Neuron (in vitro differentiated cells): ENCODE results near the gene PTPRC.

ENCODE experiments used
- H2AFZ ChIP-seq: one replicate; pipeline ENCODE4 v1.6.1; 2013; ENCODE audit warnings: low read depth, mild to moderate bottlenecking, inconsistent platforms, low read length, moderate library complexity
- H3K27me3 ChIP-seq: one replicate; pipeline ENCODE4 v1.6.1; 2013; ENCODE audit warnings: low read length; ENCODE audit not compliant: insufficient read depth
- H3K36me3 ChIP-seq: one replicate; pipeline ENCODE4 v1.6.1; 2013; ENCODE audit warnings: low read length; ENCODE audit not compliant: insufficient read depth
- H3K4me1 ChIP-seq: one replicate; pipeline ENCODE4 v1.6.1; 2013; ENCODE audit warnings: low read length; ENCODE audit not compliant: insufficient read depth
- H3K4me3 ChIP-seq: 2 replicates; pipeline ENCODE4 v1.5.1; 2013; ENCODE audit warnings: mild to moderate bottlenecking, low read length, moderate library complexity
- H3K9me3 ChIP-seq: one replicate; pipeline ENCODE4 v1.6.1; 2013; ENCODE audit warnings: low read length

PTPRC gene

DNA sequence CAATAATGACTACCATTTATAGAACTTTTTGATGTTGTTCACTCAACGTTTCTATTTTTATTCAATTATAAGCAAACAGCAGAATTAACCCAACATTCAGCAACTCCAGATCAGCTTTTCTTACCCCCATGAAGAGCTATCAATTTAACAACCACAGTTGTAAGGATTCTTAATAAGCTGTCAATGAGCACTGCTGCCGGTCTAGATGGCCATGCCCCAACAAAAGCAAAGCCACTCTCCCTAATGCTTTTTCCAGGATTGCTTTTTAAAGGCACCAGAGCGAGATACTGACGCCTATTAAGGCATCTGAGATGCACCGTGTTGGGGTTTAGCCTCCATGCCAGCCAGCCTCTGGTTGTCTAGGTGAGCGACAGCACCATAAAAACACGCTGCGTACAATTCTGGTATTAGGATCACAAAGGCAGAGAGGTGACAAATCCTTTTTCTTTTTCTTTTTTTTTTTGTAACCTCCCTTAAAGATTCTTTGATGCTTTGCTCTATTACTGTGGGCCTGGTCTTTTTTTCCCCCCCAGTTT is 39.5 kb downstream of the PTPRC start:
- Histone ChIP-seq H3K36me3 (no peaks in the 10 kb centered on the region), H3K9me3 (no peaks in the 10 kb centered on the region), H2AFZ (no peak overlapping the region), H3K4me1 (peaks cover 22% of the 10 kb centered on the region), H3K27me3 (no peaks in the 10 kb centered on the region), H3K4me3 (no peak overlapping the region)

DNA sequence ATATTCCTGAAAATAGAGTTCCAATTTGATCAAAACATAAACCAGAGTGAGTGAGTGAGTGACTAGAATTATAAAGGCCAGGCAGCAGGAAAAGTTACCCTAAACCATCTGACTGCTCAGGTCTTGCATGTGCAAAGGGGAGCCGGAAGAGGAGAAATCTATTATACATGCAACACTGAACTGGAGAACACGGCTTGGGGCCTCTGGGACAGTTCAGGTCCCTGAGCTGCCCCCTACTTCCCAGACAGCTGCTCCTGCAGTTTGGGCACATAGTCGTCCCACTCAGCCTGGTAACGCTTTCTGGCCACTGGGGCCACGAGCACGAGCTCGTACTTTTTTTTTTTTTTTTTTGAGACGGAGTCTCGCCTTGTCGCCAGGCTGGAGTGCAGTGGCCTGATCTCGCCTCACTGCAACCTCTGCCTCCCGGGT is 40.1 kb downstream of the PTPRC start:
- H3K27me3 ChIP-seq = no peaks in the 10 kb centered on the region
- no peaks in the 10 kb centered on the region for H3K36me3 ChIP-seq
- H3K4me1 ChIP-seq = peaks cover 22% of the 10 kb centered on the region
- no peak overlapping the region for H3K4me3 ChIP-seq
- no peak overlapping the region for H2AFZ ChIP-seq
- H3K9me3 ChIP-seq = no peaks in the 10 kb centered on the region

DNA sequence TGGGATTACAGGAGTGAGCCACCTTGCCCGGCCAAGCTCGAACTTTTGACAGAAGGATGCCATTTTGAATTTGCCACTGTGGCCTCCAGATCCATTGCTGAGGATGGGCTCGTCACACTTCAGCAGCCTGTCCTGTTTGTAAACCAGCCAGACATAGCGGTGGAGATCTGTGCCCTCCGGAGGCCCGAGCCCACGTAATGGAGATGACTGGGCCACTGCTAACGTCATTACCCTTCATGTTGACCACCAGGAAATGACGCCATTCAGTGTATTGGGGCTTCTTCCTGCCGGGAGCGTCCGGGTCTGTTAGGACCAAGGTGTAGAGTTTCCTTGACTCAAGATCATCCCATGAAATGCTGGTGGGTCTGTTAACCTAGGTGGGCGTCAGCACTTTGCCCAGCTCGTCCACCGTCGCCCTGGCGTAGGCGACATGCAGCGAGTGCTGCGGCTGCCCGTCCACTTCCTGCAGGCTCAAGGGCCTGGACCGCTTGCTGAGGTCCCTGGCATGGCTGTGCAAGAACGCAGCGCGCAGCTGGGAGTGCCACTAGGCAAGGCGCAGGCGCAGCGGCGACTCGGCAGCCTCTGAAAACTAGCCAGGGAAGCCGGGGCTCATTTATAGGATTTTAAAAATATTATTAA is 40.8 kb downstream of the PTPRC start:
- H3K9me3 ChIP-seq = no peaks in the 10 kb centered on the region
- H3K36me3 ChIP-seq = no peaks in the 10 kb centered on the region
- H2AFZ ChIP-seq = no peak overlapping the region
- peaks cover 22% of the 10 kb centered on the region for H3K4me1 ChIP-seq
- H3K4me3 ChIP-seq = no peak overlapping the region
- H3K27me3 ChIP-seq = no peaks in the 10 kb centered on the region

DNA sequence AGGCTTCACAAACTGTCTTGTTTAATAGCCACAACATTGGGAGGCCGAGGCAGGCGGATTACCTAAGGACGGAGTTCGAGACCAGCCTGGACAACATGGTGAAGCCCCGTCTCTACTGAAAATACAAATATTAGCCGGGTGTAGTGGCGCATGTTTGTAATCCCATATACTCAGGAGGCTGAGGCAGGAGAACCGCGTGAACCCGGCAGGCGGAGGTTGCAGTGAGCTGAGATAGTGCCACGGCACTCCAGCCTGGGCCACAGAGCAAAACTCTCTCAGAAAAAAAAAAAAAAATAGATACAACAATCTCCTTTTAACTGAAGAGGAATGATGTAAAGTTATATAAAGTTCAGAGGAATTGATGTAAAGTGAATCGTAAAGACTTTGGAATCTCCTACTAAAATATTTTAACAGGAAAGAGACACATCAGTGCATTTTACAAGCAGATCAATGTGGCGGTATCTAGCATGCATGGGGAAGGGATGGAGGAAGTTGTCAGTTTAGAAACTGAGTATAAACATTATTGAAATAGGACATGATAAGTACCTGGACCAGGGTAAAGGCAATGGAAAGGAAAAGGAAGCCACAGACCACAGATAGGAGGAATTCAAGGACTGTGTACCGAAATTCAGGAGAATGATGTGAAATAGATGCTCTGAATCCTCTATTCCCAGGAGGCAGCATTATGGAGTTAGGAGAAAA is 41.5 kb downstream of the PTPRC start:
- Histone ChIP-seq H3K4me1 (peaks cover 22% of the 10 kb centered on the region), H3K9me3 (no peaks in the 10 kb centered on the region), H3K27me3 (no peaks in the 10 kb centered on the region), H2AFZ (no peak overlapping the region), H3K36me3 (no peaks in the 10 kb centered on the region), H3K4me3 (no peak overlapping the region)

DNA sequence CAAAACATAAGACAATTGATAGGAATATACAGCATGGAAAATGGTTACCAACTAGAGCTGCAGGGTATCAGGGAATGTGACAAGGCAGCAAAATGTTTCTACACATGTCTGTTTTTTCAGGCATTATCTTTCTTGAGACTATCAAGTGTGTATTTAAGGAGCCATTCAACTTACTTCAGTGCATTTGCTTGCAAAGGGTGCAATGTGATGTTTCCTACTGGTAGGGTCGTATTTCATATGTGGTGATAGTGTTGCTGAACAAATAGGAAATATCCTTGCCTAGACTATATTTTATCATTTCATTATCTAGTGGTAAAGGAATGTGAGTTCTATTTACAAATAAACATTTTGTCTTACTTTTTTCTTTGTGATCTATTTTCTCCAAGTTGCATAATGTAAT is 42.4 kb downstream of the PTPRC start:
- Histone ChIP-seq H3K36me3 (no peaks in the 10 kb centered on the region), H3K27me3 (no peaks in the 10 kb centered on the region), H3K4me1 (peaks cover 22% of the 10 kb centered on the region), H3K4me3 (no peak overlapping the region), H3K9me3 (no peaks in the 10 kb centered on the region), H2AFZ (no peak overlapping the region)

DNA sequence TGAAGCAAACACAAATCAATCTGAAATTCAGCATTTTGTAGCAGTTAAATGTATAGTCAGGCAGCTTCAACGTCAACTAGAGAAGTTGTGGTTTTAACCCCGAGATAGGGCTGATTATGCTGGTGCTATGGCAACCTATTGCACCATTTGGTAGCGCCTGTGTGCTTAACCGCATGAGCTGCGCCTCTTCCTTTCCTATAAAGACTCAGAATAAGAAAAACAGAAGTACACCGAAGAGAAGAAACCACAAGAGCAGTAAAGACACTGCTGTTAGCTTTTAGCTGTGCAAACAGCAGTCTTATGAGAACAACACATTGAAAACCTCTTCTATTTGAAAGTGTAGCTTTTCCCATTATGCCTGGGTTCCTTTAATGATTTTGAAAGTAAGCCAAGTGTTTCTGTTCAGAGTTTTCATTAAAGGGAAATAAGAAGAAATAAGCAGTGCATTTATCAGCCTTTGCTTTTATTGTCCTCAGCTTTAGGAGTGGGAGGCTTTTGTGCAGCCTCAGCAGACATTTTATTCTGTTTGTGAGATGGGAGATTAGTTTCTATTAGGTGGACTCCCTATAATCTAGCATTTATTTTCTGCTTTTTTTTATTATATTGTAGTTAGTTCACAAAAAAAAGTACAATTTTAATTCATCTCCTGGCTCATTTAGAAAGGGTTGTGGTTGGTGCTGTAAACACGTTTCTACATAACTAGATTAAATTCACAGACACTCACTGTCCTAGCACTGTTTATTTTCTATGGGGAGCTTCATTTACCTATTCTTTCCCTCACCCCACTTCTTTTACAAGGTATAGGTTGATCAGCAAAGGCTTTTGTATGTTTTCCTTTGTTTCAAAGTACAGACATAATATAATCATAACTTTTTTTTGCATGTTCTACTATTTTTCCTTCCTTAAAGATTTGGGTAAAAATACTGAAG is 43.3 kb downstream of the PTPRC start:
- H3K36me3 ChIP-seq = no peaks in the 10 kb centered on the region
- H3K27me3 ChIP-seq = no peaks in the 10 kb centered on the region
- peak overlapping the region; percentile 40 for H3K4me3 ChIP-seq
- H3K4me1 ChIP-seq = peaks cover 22% of the 10 kb centered on the region
- peak overlapping the region; percentile 88 for H2AFZ ChIP-seq
- H3K9me3 ChIP-seq = no peaks in the 10 kb centered on the region

DNA sequence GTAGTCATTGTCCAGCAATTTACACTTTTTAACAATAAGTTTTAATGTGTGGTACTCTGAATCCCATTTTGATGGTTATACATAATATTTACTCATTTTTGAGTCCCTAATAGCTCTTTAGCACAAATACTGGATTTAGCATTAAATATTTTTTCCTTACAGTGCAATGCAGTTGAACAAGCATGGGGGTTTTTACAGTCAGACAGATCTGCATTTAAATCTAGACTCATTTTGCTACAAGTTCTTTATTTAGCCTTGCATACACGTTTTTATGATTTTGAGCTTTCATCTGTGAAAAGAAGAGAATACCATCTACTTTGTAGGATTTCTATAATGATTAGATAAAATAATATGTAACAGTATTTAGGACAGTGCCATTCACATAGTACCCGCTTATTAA is 44.0 kb downstream of the PTPRC start:
- Histone ChIP-seq H3K4me3 (peak overlapping the region; percentile 40), H3K27me3 (no peaks in the 10 kb centered on the region), H3K36me3 (no peaks in the 10 kb centered on the region)

DNA sequence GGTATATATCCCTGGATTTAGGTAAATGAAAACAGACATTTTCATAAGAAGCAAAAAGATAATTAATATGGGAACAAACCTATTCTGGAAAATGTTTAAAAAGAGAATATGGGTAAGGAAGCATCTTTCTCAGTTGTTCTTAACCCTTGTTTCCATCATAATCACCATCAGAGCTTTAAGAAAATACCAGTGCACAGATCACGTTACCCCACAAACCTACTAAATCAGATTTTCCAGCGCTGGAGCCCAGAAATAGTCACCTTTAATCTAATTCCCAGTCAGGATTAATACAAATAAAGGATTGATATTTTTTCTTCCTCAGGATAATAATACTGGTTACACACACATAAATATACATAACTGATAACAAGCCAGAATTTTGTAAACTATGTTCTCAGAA is 44.6 kb downstream of the PTPRC start:
- Histone ChIP-seq H3K9me3 (no peaks in the 10 kb centered on the region), H3K4me3 (no peak overlapping the region), H3K27me3 (no peaks in the 10 kb centered on the region)

More for the DNA sequence above, 44.0 kb downstream of the PTPRC start:
- Histone ChIP-seq H3K9me3 (no peaks in the 10 kb centered on the region), H2AFZ (peak overlapping the region; percentile 88), H3K4me1 (peaks cover 22% of the 10 kb centered on the region)

DNA sequence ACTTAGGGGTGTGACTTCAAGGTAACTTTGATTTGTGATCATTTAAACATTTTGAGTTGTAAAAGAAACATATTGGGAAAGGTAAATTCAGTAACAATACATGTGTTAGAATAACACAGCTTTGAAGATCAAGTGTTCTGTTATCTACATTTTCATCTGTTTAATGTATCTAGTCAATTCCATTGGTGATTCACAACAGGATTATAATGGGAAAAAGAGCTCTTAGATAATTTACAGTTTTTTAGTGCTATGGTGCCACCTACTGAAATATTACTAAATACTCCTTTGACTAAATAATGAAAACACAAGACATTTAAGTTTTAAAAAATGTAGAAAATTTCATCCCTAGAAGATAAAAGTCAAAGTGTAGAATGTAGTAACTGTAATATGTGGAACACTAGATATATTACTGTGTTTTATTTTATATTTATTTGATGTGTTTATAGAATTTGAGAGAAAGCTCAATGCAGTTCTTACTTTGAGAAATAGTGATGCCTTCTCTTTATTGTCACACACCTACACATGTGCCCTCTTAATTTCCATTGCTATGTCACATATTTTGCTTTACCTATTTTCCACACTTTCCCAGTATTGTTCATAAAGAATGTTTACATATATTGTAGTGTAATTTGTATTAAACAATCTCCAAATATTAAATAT is 47.4 kb downstream of the PTPRC start:
- H3K9me3 ChIP-seq = no peaks in the 10 kb centered on the region
- H2AFZ ChIP-seq = no peak overlapping the region
- no peaks in the 10 kb centered on the region for H3K27me3 ChIP-seq
- H3K36me3 ChIP-seq = no peaks in the 10 kb centered on the region
- peaks cover 17% of the 10 kb centered on the region for H3K4me1 ChIP-seq
- no peak overlapping the region for H3K4me3 ChIP-seq

More for the DNA sequence above, 44.6 kb downstream of the PTPRC start:
- Histone ChIP-seq H2AFZ (no peak overlapping the region), H3K4me1 (peaks cover 19% of the 10 kb centered on the region), H3K36me3 (no peaks in the 10 kb centered on the region)

DNA sequence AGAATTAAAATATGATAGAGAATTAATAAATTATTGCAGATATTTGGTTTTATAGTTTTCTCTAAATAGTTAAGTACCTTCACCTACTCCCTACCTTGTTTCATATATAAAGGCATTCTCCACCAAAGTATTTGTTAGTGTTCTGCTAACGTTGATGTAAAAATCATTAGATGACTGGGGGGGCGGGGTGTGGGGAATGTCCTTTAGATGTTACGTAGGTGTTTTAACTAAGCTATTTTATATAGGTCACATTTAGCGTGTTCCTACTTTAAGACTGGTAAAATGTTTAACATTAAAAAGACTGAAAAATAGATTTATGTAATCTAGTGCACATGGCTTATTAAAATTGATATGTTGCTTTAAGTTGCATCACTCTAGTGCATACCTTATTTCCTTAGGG is 48.6 kb downstream of the PTPRC start:
- Histone ChIP-seq H3K9me3 (no peaks in the 10 kb centered on the region), H3K36me3 (no peaks in the 10 kb centered on the region), H3K4me1 (peaks cover 5% of the 10 kb centered on the region), H3K27me3 (no peaks in the 10 kb centered on the region), H2AFZ (no peak overlapping the region), H3K4me3 (no peak overlapping the region)

DNA sequence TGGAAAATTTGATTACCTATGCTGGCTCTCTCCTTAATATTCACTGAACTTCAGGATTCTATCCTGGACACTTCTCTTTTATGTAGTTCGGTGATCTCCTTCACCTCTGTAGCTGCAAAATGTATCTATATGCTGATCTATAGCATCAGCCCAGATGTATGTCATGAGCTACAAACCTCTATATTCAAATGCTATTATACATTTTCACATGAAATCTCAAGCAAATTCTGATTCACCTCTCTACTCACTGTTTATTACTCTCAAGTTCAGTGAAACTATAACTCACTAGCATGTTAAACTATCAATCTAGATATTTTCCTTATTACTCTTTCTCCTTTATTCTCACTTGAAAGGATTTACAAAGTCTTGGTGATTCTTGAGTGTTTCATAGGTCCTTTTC is 52.2 kb downstream of the PTPRC start:
- H3K9me3 ChIP-seq = no peaks in the 10 kb centered on the region
- H3K4me1 ChIP-seq = no peaks in the 10 kb centered on the region
- no peak overlapping the region for H2AFZ ChIP-seq
- no peaks in the 10 kb centered on the region for H3K27me3 ChIP-seq
- H3K4me3 ChIP-seq = no peak overlapping the region
- H3K36me3 ChIP-seq = no peaks in the 10 kb centered on the region

DNA sequence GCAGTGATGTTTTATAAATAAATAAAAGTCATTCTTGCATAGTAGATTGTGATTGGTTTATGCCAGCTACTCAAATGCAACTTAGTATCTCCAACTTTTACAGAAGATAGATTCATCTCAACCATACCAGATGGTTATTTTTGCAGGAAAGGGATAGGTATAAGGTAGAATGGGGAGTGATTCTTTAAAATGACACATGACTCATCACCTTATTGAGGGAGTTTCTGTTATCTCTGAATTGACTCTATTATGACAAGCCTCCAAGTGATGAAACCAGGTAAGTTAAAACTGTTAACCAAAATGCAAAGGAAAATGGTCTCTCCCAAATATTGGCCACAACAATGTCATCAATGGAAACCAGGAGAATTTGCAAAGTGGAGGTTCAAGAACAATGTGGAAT is 54.5 kb downstream of the PTPRC start:
- H3K9me3 ChIP-seq = no peaks in the 10 kb centered on the region
- no peaks in the 10 kb centered on the region for H3K36me3 ChIP-seq
- no peaks in the 10 kb centered on the region for H3K4me1 ChIP-seq
- H3K4me3 ChIP-seq = no peak overlapping the region
- H2AFZ ChIP-seq = no peak overlapping the region
- no peaks in the 10 kb centered on the region for H3K27me3 ChIP-seq
